Sigmoid colon (tissue), 7 donors: ENCODE results near the gene PNLIPRP3. TPM values are rescaled to one million over a fixed set of nuclear protein-coding genes. Genes with fewer than 3 reads are reported as not detected.
A peak's percentile ranks its signal among the peaks of the same experiment; 100 is the strongest.

Source experiments
- DNase-seq: peaks from one replicate; pipeline ENCODE4 v3.0.0-alpha.2; 2019
- H3K27ac ChIP-seq, 4 donors: fragments of 200-600 bp; sonication (generic); one replicate each; pipeline ENCODE4 v1.5.1; 2016 to 2019; ENCODE audit warnings: mild to moderate bottlenecking in 1 of 4
- H3K27me3 ChIP-seq, 3 donors: fragments of 200-600 bp; sonication (generic); one replicate each; pipeline ENCODE4 v1.5.1; 2019; ENCODE audit warnings: mild to moderate bottlenecking in 1 of 3
- H3K36me3 ChIP-seq, 4 donors: fragments of 200-600 bp; sonication (generic); one replicate each; pipeline ENCODE4 v1.5.1; 2016 to 2019
- H3K4me1 ChIP-seq, 4 donors: fragments of 200-600 bp; sonication (generic); one replicate each; pipeline ENCODE4 v1.5.1; 2017 to 2019
- H3K4me3 ChIP-seq, 4 donors: fragments of 200-600 bp; sonication (generic); one replicate each; pipeline ENCODE4 v1.5.1; 2017 to 2019; ENCODE audit warnings: mild to moderate bottlenecking in 2 of 4, moderate library complexity in 1 of 4
- H3K9me3 ChIP-seq, 4 donors: fragments of 200-600 bp in 3 of 4; sonication (generic) in 3 of 4; one replicate each; pipeline versions ENCODE4 v1.5.1 to v1.6.1; 2013 to 2019
- CTCF ChIP-seq, 4 experiments: fragments of 450-650 bp in 3 of 4; fragments of 200-600 bp in 1 of 4; IDR thresholded peaks; one replicate each; pipeline ENCODE4 v1.5.1; 2016 to 2019; ENCODE audit warnings: antibody characterized with exemption in 4 of 4, mild to moderate bottlenecking in 3 of 4, moderate library complexity in 2 of 4
- EP300 ChIP-seq, 4 donors: sonication (generic); formaldehyde crosslinking; IDR thresholded peaks; one replicate each; pipeline ENCODE4 v1.6.1; 2017; ENCODE audit warnings: antibody characterized with exemption in 4 of 4
- POLR2A ChIP-seq, 2 donors: fragments of 450-650 bp; IDR thresholded peaks; one replicate each; pipeline ENCODE4 v1.6.1; 2016; ENCODE audit warnings: antibody characterized with exemption in 2 of 2, mild to moderate bottlenecking in 2 of 2, moderate library complexity in 2 of 2
- POLR2AphosphoS5 ChIP-seq, 4 donors: sonication (generic); formaldehyde crosslinking; IDR thresholded peaks; one replicate each; pipeline ENCODE4 v1.6.1; 2017; ENCODE audit warnings: antibody characterized with exemption in 4 of 4
- WGBS, 2 donors: extraction: QIAGEN DNeasy Blood & Tissue Kit; methylation state at CpG; one replicate each; pipeline ENCODE4 v1.1.7; 2013; 5-methylcytosine and 5-hydroxymethylcytosine counted together
- intact Hi-C: fragments of 100-400 bp; cut with DNase I; formaldehyde crosslinking; loops from one replicate; pipeline ENCODE4 v1.15.1; 2023
- polyA plus RNA-seq, 3 donors: library from polyadenylated mRNA; stranded (reverse); fragments of 200-250 nt; gene quantifications; one replicate each; pipeline ENCODE4 v1.2.3, GENCODE V29; 2013
- total RNA-seq, 4 donors: library from RNA; depleted of rRNA; stranded (reverse); fragments of >200 nt; gene quantifications; one replicate each; pipeline ENCODE4 v1.1.0, GENCODE V29; 2016
- donor health status: healthy with polysubstance abuse.
- donor health status: Bipolar disorder and iron deficiency.
- donor health status: healthy.

The PNLIPRP3 gene
- total and polyA plus RNA-seq, 7 donors, result 0.54 TPM; not detected in 6

GRCh38 chr10:116490028-116490662, 62.5 kb downstream of the PNLIPRP3 start:
- Histone ChIP-seq H3K4me1 (no peaks in the 10 kb centered on the region), H3K9me3 (no peaks in the 10 kb centered on the region), H3K27ac (no peak overlapping the region), H3K36me3 (no peaks in the 10 kb centered on the region), H3K27me3 (no peaks in the 10 kb centered on the region), H3K4me3 (no peak overlapping the region)
- intact Hi-C loops, result no loop called here
- 13 to 19% methylated on average over 2 of the region's 2 CpGs for WGBS, 2 donors
- no peak for TF ChIP-seq EP300 (IDR thresholded peaks at IDR 0.05)
- TF ChIP-seq CTCF (IDR thresholded peaks at IDR 0.05), result peak in 2 of 4 experiments; percentile 30 to 59
- DNase-seq, result no peak

- Histone ChIP-seq H3K4me1 (no peaks in the 10 kb centered on the region), H3K27ac (no peak overlapping the region), H3K36me3 (no peaks in the 10 kb centered on the region), H3K4me3 (no peak overlapping the region), H3K9me3 (no peaks in the 10 kb centered on the region), H3K27me3 (no peaks in the 10 kb centered on the region)
- DNase-seq, result no peak
- intact Hi-C loops, result no loop called here
- WGBS, 2 donors, result 73 to 75% methylated on average over 8 of the region's 8 CpGs
- TF ChIP-seq EP300 (IDR thresholded peaks at IDR 0.05) (no peak), POLR2AphosphoS5 (IDR thresholded peaks at IDR 0.05) (no peak), CTCF (IDR thresholded peaks at IDR 0.05) (no peak), POLR2A (IDR thresholded peaks at IDR 0.05) (no peak)
These were observed 77.1 kb downstream of the PNLIPRP3 start for GRCh38 chr10:116504786-116505185.

GRCh38 chr10:116510565-116510964, 82.9 kb downstream of the PNLIPRP3 start:
- intact Hi-C loops, result no loop called here
- no peak for TF ChIP-seq POLR2AphosphoS5 (IDR thresholded peaks at IDR 0.05)
- TF ChIP-seq CTCF (IDR thresholded peaks at IDR 0.05), result no peak
- TF ChIP-seq EP300 (IDR thresholded peaks at IDR 0.05), result no peak
- no peak for TF ChIP-seq POLR2A (IDR thresholded peaks at IDR 0.05)
- no peaks in the 10 kb centered on the region for H3K27me3 ChIP-seq
- H3K27ac ChIP-seq, result no peak overlapping the region
- WGBS, 2 donors, result 52 to 81% methylated on average over 3 of the region's 3 CpGs
- H3K4me1 ChIP-seq, result no peaks in the 10 kb centered on the region
- H3K4me3 ChIP-seq, result no peak overlapping the region
- no peak for DNase-seq
- no peaks in the 10 kb centered on the region for H3K36me3 ChIP-seq
- no peaks in the 10 kb centered on the region for H3K9me3 ChIP-seq

GRCh38 chr10:116511365-116511764, 83.7 kb downstream of the PNLIPRP3 start:
- intact Hi-C loops, result no loop called here
- no peak overlapping the region for H3K4me3 ChIP-seq
- no peaks in the 10 kb centered on the region for H3K4me1 ChIP-seq
- no peak for DNase-seq
- WGBS, 2 donors, result 28 to 57% methylated on average over 3 of the region's 3 CpGs
- H3K36me3 ChIP-seq, result no peaks in the 10 kb centered on the region
- H3K27ac ChIP-seq, result no peak overlapping the region
- no peaks in the 10 kb centered on the region for H3K27me3 ChIP-seq
- no peaks in the 10 kb centered on the region for H3K9me3 ChIP-seq
- TF ChIP-seq POLR2AphosphoS5 (IDR thresholded peaks at IDR 0.05), result no peak

- Histone ChIP-seq H3K27me3 (no peaks in the 10 kb centered on the region), H3K27ac (no peak overlapping the region), H3K4me3 (no peak overlapping the region), H3K4me1 (no peaks in the 10 kb centered on the region), H3K9me3 (no peaks in the 10 kb centered on the region), H3K36me3 (no peaks in the 10 kb centered on the region)
- 41 to 43% methylated on average over 10 of the region's 10 CpGs for WGBS, 2 donors
- TF ChIP-seq EP300 (IDR thresholded peaks at IDR 0.05), result no peak
- peak in 3 of 4 experiments; percentile 36 to 69 (median 46) for TF ChIP-seq CTCF (IDR thresholded peaks at IDR 0.05)
- intact Hi-C loops, result no loop called here
- DNase-seq, result no peak
These were observed 94.0 kb downstream of the PNLIPRP3 start for GRCh38 chr10:116521424-116522290.
